Body of pancreas (tissue), 4 donors: ENCODE measurements around the gene LRFN3.

Experiments
- CTCF ChIP-seq, 7 experiments: fragments of 450-650 bp in 4 of 7; fragments of 200-600 bp in 3 of 7; sonication (generic) in 3 of 7; IDR thresholded peaks; one replicate each; pipeline ENCODE4 v1.5.1; 2016 to 2019; ENCODE audit warnings: antibody characterized with exemption in 7 of 7
- POLR2A ChIP-seq, 3 donors: fragments of 450-650 bp; IDR thresholded peaks; one replicate each; pipeline ENCODE4 v1.6.1; 2016; ENCODE audit warnings: antibody characterized with exemption in 3 of 3, mild to moderate bottlenecking in 2 of 3

GRCh38 chr19:35908973-35909683, 27.0 kb upstream of the LRFN3 start:
- TF ChIP-seq CTCF (IDR thresholded peaks at IDR 0.05) (no peak), POLR2A (IDR thresholded peaks at IDR 0.05) (peak in 2 of 3 donors; percentile 21 to 69)
